Measurements from ENCODE around the gene GCM1. TPM values are rescaled to one million over a fixed set of nuclear protein-coding genes. Genes with fewer than 3 reads are reported as not detected.

GCM1 gene, protein sequence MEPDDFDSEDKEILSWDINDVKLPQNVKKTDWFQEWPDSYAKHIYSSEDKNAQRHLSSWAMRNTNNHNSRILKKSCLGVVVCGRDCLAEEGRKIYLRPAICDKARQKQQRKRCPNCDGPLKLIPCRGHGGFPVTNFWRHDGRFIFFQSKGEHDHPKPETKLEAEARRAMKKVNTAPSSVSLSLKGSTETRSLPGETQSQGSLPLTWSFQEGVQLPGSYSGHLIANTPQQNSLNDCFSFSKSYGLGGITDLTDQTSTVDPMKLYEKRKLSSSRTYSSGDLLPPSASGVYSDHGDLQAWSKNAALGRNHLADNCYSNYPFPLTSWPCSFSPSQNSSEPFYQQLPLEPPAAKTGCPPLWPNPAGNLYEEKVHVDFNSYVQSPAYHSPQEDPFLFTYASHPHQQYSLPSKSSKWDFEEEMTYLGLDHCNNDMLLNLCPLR
- not detected for total RNA-seq

DNA sequence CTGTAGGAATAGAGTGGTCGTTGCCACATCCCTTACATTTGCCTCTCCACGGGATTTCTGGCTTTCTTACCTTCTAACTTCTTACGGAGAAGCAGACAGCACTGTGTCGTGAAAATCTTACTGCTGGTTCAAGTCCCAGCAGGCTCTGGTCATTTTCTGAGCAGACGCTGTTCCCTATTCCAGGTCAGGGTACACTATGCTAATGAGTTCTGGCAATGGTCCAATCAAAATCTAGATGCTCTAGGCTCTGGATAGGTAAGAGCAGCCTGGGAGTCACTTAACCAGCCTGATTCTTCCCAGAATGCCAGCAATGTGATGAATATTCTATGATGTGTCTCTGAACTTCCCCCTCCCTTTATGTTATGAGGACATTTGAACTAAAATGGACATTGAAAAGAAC is at the start of gene GCM1:
TSS of gene GCM1 (minus strand) at position 158 of the 400 bp plus-strand sequence. CDS start 3,209 bp downstream, outside the sequence.

Small RNAs within 50 kb of the gene (small RNA-seq; reads per million reads assigned to genes)
- 0 reads per million in 2 donors for gene RN7SL244P
- gene RNU6-464P, result 0 reads per million in 2 donors

Other genes with a start within 250 kb of the GCM1 start
- gene GSTA3, start 239.1 kb downstream of the GCM1 start, total RNA-seq, result not detected
- gene GSTA4, start 153.6 kb downstream of the GCM1 start, total RNA-seq, result 10 to 100 TPM; 16.0 to 24.1 TPM
- 10 to 100 TPM; 12.7 to 13.1 TPM for gene CILK1, start 87.0 kb downstream of the GCM1 start, total RNA-seq
- 10 to 100 TPM; 32.6 to 40.6 TPM for gene FBXO9, start 83.4 kb downstream of the GCM1 start, total RNA-seq
- 10 to 100 TPM; 46.5 to 62.6 TPM for gene ELOVL5, start 200.1 kb upstream of the GCM1 start, total RNA-seq